Measurements from ENCODE around the gene PTPN22. TPM values are rescaled to one million over a fixed set of nuclear protein-coding genes. Genes with fewer than 3 reads are reported as not detected.

PTPN22 gene
- total RNA-seq, 3 donors from 2014 or later (not counting 1 experiment from before 2014, with no cell fraction given): 98.4 to 122 (median 104) TPM

DNA sequence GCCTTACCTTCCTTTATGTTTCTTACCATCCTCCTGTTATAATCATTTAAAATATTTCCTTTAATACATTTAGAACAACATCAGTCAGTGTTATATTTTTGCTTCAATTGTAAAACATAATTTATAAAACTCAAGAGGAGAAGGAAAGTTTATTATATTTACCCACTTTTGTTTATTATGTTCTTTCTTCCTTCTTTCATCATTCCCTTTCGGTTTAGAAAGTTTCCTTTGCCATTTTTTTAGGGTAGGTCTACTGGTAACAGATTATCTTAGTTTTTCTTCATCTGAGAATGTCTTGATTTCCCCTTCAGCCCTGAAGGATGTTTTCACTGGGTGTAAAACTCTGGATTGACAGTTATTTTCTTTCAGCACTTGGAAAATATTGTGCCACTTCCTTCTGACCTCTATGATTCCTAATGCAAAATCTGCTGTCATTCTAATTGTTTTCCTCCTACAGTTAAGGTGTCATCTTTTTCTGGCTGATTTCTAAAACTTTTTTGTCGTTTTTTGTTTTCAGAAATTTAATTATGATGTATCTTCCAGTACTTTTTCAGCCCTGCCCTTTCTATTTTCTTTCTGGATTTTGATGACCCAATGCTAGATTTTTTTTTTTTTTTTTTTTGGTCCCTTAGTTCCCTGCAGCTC, 25.0 kb downstream of the PTPN22 start:
- no peak for DNase-seq
- Mint-ChIP-seq H3K27me3 (ENCODE audit: low read depth in 2 of 2) (no peaks in the 10 kb centered on the region), H3K27ac (peak overlapping the region in 1 of 2 donors; percentile 32), H3K9me3 (no peaks in the 10 kb centered on the region), H3K4me1 (peaks cover 14% of the 10 kb centered on the region in 2 donors), H3K4me3 (no peak overlapping the region), H3K36me3 (peaks cover 15% of the 10 kb centered on the region)
- Histone ChIP-seq H3K9me3 (ENCODE audit: control insufficient read depth, insufficient read depth, low read length) (no peaks in the 10 kb centered on the region), H3K27me3 (ENCODE audit: control insufficient read depth, insufficient read depth, low read length) (no peaks in the 10 kb centered on the region), H3K36me3 (ENCODE audit: control insufficient read depth, insufficient read depth, low read length) (peaks cover 55% of the 10 kb centered on the region), H3K4me1 (ENCODE audit: control insufficient read depth, insufficient read depth, low read length) (peaks cover 7% of the 10 kb centered on the region), H3K27ac (ENCODE audit: low read length) (no peak overlapping the region), H3K4me3 (ENCODE audit: low read length) (no peak overlapping the region)
- no peak for ATAC-seq
- intact Hi-C loops (cut with micrococcal nuclease): no loop called here
- TF ChIP-seq, protein P1, sequence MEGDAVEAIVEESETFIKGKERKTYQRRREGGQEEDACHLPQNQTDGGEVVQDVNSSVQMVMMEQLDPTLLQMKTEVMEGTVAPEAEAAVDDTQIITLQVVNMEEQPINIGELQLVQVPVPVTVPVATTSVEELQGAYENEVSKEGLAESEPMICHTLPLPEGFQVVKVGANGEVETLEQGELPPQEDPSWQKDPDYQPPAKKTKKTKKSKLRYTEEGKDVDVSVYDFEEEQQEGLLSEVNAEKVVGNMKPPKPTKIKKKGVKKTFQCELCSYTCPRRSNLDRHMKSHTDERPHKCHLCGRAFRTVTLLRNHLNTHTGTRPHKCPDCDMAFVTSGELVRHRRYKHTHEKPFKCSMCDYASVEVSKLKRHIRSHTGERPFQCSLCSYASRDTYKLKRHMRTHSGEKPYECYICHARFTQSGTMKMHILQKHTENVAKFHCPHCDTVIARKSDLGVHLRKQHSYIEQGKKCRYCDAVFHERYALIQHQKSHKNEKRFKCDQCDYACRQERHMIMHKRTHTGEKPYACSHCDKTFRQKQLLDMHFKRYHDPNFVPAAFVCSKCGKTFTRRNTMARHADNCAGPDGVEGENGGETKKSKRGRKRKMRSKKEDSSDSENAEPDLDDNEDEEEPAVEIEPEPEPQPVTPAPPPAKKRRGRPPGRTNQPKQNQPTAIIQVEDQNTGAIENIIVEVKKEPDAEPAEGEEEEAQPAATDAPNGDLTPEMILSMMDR (IDR thresholded peaks at IDR 0.05): no peak
- WGBS (ENCODE audit: insufficient coverage): no CpG with 5 or more reads among the region's 2 CpGs

DNA sequence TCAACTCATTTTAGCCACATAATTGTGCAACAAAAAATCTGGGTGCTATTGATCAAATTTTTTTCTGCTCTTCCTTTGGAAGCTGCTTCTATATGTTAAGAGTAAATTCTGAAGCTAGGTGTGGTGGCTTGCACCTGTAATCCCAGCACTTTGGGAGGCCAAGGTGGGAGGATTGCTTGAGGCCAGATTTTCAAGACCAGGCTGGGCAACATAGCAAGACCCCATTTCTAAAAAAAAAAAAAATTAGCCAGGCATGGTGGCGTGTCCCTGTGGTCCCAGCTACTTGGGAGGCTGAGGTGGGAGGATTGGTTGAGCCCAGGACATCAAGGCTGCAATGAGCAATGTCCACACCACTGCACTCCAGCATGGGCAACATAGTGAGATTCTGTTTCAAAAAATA, 35.0 kb downstream of the PTPN22 start:
- Mint-ChIP-seq H3K4me3 (no peak overlapping the region), H3K27ac (peak overlapping the region in 1 of 2 donors; percentile 66), H3K4me1 (no peaks in the 10 kb centered on the region), H3K36me3 (peaks cover 23% of the 10 kb centered on the region), H3K27me3 (ENCODE audit: low read depth in 2 of 2) (no peaks in the 10 kb centered on the region), H3K9me3 (no peaks in the 10 kb centered on the region)
- intact Hi-C loops (cut with micrococcal nuclease): loop anchor here (5.0 kb wide), 2 partner anchors 36 to 446 kb away; partner anchors contain the start of gene PTPN22
- 100% methylated on average over 1 of the region's 1 CpG for WGBS (ENCODE audit: insufficient coverage)
- TF ChIP-seq, protein P1 (IDR thresholded peaks at IDR 0.05): no peak
- Histone ChIP-seq H3K9me3 (ENCODE audit: control insufficient read depth, insufficient read depth, low read length) (no peaks in the 10 kb centered on the region), H3K27me3 (ENCODE audit: control insufficient read depth, insufficient read depth, low read length) (no peaks in the 10 kb centered on the region), H3K4me3 (ENCODE audit: low read length) (no peak overlapping the region), H3K27ac (ENCODE audit: low read length) (no peak overlapping the region), H3K4me1 (ENCODE audit: control insufficient read depth, insufficient read depth, low read length) (no peaks in the 10 kb centered on the region), H3K36me3 (ENCODE audit: control insufficient read depth, insufficient read depth, low read length) (peaks cover 65% of the 10 kb centered on the region)
- DNase-seq: no peak
- ATAC-seq: no peak

DNA sequence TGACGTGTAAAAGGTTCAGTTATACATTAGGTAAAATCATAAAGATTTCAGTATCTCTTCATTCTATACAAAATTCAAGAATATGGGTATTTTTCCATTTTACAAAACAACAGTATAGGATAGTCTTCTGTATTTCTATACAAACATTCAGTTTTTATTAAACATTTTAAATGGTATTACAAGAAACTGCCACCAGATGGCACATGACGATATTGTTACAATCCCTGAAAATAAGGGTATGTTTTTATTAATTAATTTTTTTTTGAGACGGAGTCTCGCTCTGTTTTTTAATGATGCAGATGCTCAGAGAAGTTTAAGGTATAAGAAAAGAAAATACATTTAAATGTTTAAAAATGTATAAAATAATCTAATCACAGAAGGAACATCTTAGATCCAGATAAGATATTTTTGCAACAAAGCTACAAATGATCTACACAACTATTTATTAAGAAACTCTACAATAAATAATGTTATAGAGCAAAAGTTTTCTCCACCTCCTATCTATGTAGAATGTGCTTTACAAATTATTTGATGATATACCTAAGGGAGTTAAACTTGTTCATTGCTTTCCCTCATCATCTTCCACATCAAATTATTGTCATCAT, 35.7 kb downstream of the PTPN22 start:
- Histone ChIP-seq H3K4me1 (ENCODE audit: control insufficient read depth, insufficient read depth, low read length) (no peaks in the 10 kb centered on the region), H3K9me3 (ENCODE audit: control insufficient read depth, insufficient read depth, low read length) (no peaks in the 10 kb centered on the region), H3K36me3 (ENCODE audit: control insufficient read depth, insufficient read depth, low read length) (peaks cover 68% of the 10 kb centered on the region), H3K27me3 (ENCODE audit: control insufficient read depth, insufficient read depth, low read length) (no peaks in the 10 kb centered on the region), H3K4me3 (ENCODE audit: low read length) (no peak overlapping the region), H3K27ac (ENCODE audit: low read length) (no peak overlapping the region)
- TF ChIP-seq, protein P1 (IDR thresholded peaks at IDR 0.05): peak; percentile 74
- ATAC-seq (peak in 2 of 3 donors; percentile 53 to 67), DNase-seq (peak in 1 of 2 donors; percentile 83)
- peaks cover 20% of the 10 kb centered on the region for H3K36me3 Mint-ChIP-seq
- peak overlapping the region in 1 of 2 donors; percentile 66 for H3K27ac Mint-ChIP-seq
- H3K27me3 Mint-ChIP-seq (ENCODE audit: low read depth in 2 of 2): no peaks in the 10 kb centered on the region
- no peak overlapping the region for H3K4me3 Mint-ChIP-seq
- no peaks in the 10 kb centered on the region for H3K9me3 Mint-ChIP-seq
- WGBS (ENCODE audit: insufficient coverage): no CpG with 5 or more reads among the region's 4 CpGs
- intact Hi-C loops (cut with micrococcal nuclease): loop anchor here (1.0 to 5.0 kb wide), 4 partner anchors 37 to 447 kb away; partner anchors contain the start of genes DCLRE1B, HIPK1 and PTPN22
- H3K4me1 Mint-ChIP-seq: no peaks in the 10 kb centered on the region

All from natural killer cell (primary cell).